ENCODE measurements around the gene KCNN2. TPM values are rescaled to one million over a fixed set of nuclear protein-coding genes. Genes with fewer than 3 reads are reported as not detected.

KCNN2 gene
- total and polyA plus RNA-seq, 3 experiments from 2014 or later: not detected

GRCh38 chr5:114467171-114467570, 105.3 kb downstream of the KCNN2 start:
- Mint-ChIP-seq H3K4me3 (no peak overlapping the region), H3K27me3 (no peaks in the 10 kb centered on the region), H3K36me3 (no peaks in the 10 kb centered on the region), H3K9me3 (peaks cover 0 to 6% (median 0%) of the 10 kb centered on the region in 5 donors), H3K4me1 (no peaks in the 10 kb centered on the region), H3K27ac (no peak overlapping the region)
- H3K27me3 ChIP-seq (ENCODE audit: insufficient read depth, low read length, poor library complexity, severe bottlenecking): no peaks in the 10 kb centered on the region
- H3K9me3 ChIP-seq (ENCODE audit: low read length): no peaks in the 10 kb centered on the region
- no peaks in the 10 kb centered on the region for H3K4me1 ChIP-seq (ENCODE audit: insufficient read depth, low read length)
- CTCF ChIA-PET: no interaction called here
- H3K27ac ChIP-seq (ENCODE audit: low read depth, low read length): no peak overlapping the region
- DNase-seq: no peak
- no peak overlapping the region for H3K4me3 ChIP-seq (ENCODE audit: low read length)
- no peaks in the 10 kb centered on the region for H3K36me3 ChIP-seq (ENCODE audit: insufficient read depth, low read length)
- POLR2A ChIA-PET: no interaction called here

DNA sequence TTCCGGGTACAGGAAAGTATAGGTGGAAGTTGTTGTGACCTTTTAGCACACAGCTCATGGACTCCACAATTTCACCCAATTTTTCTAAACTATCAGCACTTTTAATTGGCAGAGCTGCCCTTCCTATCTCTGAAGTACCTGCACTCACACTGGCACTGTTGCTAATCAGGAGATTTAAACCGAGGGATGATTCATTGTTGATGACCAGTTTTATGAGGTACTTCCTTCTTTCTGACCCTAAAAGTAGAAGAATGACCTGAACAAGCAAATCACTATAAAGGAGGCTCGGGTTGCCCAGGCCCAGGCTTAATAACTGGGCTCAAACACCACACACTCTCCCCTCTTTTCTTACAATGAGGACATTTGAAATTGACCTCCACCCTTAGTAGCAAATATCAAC, 105.9 kb downstream of the KCNN2 start:
- ChIA-PET CTCF (no interaction called here), POLR2A (no interaction called here)
- Histone ChIP-seq H3K27ac (ENCODE audit: low read depth, low read length) (no peak overlapping the region), H3K36me3 (ENCODE audit: insufficient read depth, low read length) (no peaks in the 10 kb centered on the region), H3K4me3 (ENCODE audit: low read length) (no peak overlapping the region), H3K27me3 (ENCODE audit: insufficient read depth, low read length, poor library complexity, severe bottlenecking) (no peaks in the 10 kb centered on the region), H3K9me3 (ENCODE audit: low read length) (no peaks in the 10 kb centered on the region), H3K4me1 (ENCODE audit: insufficient read depth, low read length) (no peaks in the 10 kb centered on the region)
- peaks cover 0 to 3% (median 0%) of the 10 kb centered on the region in 5 donors for H3K9me3 Mint-ChIP-seq
- H3K27me3 Mint-ChIP-seq: no peaks in the 10 kb centered on the region
- H3K4me3 Mint-ChIP-seq: no peak overlapping the region
- DNase-seq: no peak
- no peaks in the 10 kb centered on the region for H3K4me1 Mint-ChIP-seq
- H3K27ac Mint-ChIP-seq: no peak overlapping the region
- H3K36me3 Mint-ChIP-seq: no peaks in the 10 kb centered on the region

GRCh38 chr5:114469372-114469771, 107.5 kb downstream of the KCNN2 start:
- Histone ChIP-seq H3K27me3 (ENCODE audit: insufficient read depth, low read length, poor library complexity, severe bottlenecking) (no peaks in the 10 kb centered on the region), H3K36me3 (ENCODE audit: insufficient read depth, low read length) (no peaks in the 10 kb centered on the region), H3K9me3 (ENCODE audit: low read length) (no peaks in the 10 kb centered on the region), H3K4me3 (ENCODE audit: low read length) (no peak overlapping the region), H3K4me1 (ENCODE audit: insufficient read depth, low read length) (no peaks in the 10 kb centered on the region), H3K27ac (ENCODE audit: low read depth, low read length) (no peak overlapping the region)
- H3K4me3 Mint-ChIP-seq: no peak overlapping the region
- CTCF ChIA-PET: no interaction called here
- H3K4me1 Mint-ChIP-seq: no peaks in the 10 kb centered on the region
- no peaks in the 10 kb centered on the region for H3K36me3 Mint-ChIP-seq
- peaks cover 0 to 3% (median 0%) of the 10 kb centered on the region in 5 donors for H3K9me3 Mint-ChIP-seq
- POLR2A ChIA-PET: no interaction called here
- DNase-seq: no peak
- no peaks in the 10 kb centered on the region for H3K27me3 Mint-ChIP-seq
- no peak overlapping the region for H3K27ac Mint-ChIP-seq

- no peaks in the 10 kb centered on the region for H3K36me3 ChIP-seq (ENCODE audit: insufficient read depth, low read length)
- H3K27ac ChIP-seq (ENCODE audit: low read depth, low read length): no peak overlapping the region
- no peak overlapping the region for H3K4me3 ChIP-seq (ENCODE audit: low read length)
- H3K27ac Mint-ChIP-seq: no peak overlapping the region
- no peaks in the 10 kb centered on the region for H3K4me1 ChIP-seq (ENCODE audit: insufficient read depth, low read length)
- ChIA-PET POLR2A (no interaction called here), CTCF (no interaction called here)
- no peaks in the 10 kb centered on the region for H3K4me1 Mint-ChIP-seq
- no peaks in the 10 kb centered on the region for H3K9me3 ChIP-seq (ENCODE audit: low read length)
- peaks cover 0 to 5% (median 0%) of the 10 kb centered on the region in 5 donors for H3K9me3 Mint-ChIP-seq
- no peak overlapping the region for H3K4me3 Mint-ChIP-seq
- H3K36me3 Mint-ChIP-seq: no peaks in the 10 kb centered on the region
- no peak for DNase-seq
- H3K27me3 Mint-ChIP-seq: no peaks in the 10 kb centered on the region
- no peaks in the 10 kb centered on the region for H3K27me3 ChIP-seq (ENCODE audit: insufficient read depth, low read length, poor library complexity, severe bottlenecking)
These were observed 109.7 kb downstream of the KCNN2 start for GRCh38 chr5:114471529-114471928.

- Histone ChIP-seq H3K36me3 (ENCODE audit: insufficient read depth, low read length) (no peaks in the 10 kb centered on the region), H3K4me1 (ENCODE audit: insufficient read depth, low read length) (no peaks in the 10 kb centered on the region), H3K27me3 (ENCODE audit: insufficient read depth, low read length, poor library complexity, severe bottlenecking) (no peaks in the 10 kb centered on the region), H3K27ac (ENCODE audit: low read depth, low read length) (no peak overlapping the region), H3K9me3 (ENCODE audit: low read length) (no peaks in the 10 kb centered on the region), H3K4me3 (ENCODE audit: low read length) (no peak overlapping the region)
- H3K27ac Mint-ChIP-seq: no peak overlapping the region
- no peaks in the 10 kb centered on the region for H3K27me3 Mint-ChIP-seq
- ChIA-PET CTCF (no interaction called here), POLR2A (no interaction called here)
- peaks cover 6 to 11% (median 9%) of the 10 kb centered on the region in 5 donors for H3K9me3 Mint-ChIP-seq
- H3K4me1 Mint-ChIP-seq: no peaks in the 10 kb centered on the region
- no peaks in the 10 kb centered on the region for H3K36me3 Mint-ChIP-seq
- no peak overlapping the region for H3K4me3 Mint-ChIP-seq
- no peak for DNase-seq
These were observed 111.7 kb downstream of the KCNN2 start for GRCh38 chr5:114473541-114473940.

DNA sequence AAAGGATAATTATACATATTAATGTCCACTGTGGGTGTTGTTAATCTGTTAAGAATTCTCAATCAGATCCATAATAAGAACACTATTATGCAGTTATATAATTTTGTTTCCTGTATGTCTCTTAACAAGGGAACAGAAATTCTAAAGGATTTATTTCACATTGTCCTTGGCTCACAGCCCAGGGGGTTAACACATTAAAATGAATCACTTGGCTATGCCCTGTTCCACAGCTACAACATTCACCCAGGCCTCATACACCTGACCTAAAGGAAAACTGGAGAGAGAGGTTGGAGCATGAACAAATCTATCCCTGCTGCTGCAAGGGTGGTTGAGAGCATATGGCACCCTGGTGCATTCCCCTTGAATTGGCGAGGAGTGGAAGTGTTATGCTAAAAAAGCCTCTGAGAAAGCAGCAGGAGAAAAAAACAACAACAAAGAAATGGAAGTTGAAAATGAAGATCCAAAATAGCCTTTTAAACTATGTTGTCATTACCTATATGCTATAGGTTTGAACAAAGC, 116.0 kb downstream of the KCNN2 start:
- Histone ChIP-seq H3K4me3 (ENCODE audit: low read length) (no peak overlapping the region), H3K9me3 (ENCODE audit: low read length) (no peaks in the 10 kb centered on the region), H3K27ac (ENCODE audit: low read depth, low read length) (no peak overlapping the region), H3K27me3 (ENCODE audit: insufficient read depth, low read length, poor library complexity, severe bottlenecking) (no peaks in the 10 kb centered on the region), H3K36me3 (ENCODE audit: insufficient read depth, low read length) (no peaks in the 10 kb centered on the region), H3K4me1 (ENCODE audit: insufficient read depth, low read length) (no peaks in the 10 kb centered on the region)
- Mint-ChIP-seq H3K27me3 (no peaks in the 10 kb centered on the region), H3K36me3 (no peaks in the 10 kb centered on the region), H3K4me1 (no peaks in the 10 kb centered on the region), H3K4me3 (no peak overlapping the region), H3K9me3 (peaks cover 13 to 27% (median 16%) of the 10 kb centered on the region in 5 donors), H3K27ac (no peak overlapping the region)
- ChIA-PET CTCF (no interaction called here), POLR2A (no interaction called here)
- DNase-seq: no peak

DNA sequence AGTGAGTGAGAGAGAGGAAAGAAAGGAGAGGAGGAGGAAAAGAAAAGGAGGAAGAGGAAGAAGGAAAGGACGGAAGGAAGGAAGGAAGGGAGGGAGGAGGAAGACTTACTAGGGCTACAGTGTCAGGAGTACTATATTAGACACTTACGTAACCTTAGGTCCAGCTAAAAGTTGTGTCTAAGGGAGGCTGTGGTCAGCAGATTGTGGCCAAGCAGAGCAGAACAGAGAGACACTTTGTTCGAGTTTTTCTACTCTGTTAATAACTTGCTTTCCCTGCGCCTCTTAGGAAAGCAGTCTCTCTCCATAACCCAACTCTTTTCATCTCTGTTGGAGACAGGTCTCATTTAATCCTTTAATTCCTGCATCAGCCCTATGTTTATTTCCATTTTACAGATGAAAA, 138.9 kb downstream of the KCNN2 start:
- POLR2A ChIA-PET: no interaction called here
- Mint-ChIP-seq H3K4me3 (no peak overlapping the region), H3K27me3 (peaks cover 0 to 2% of the 10 kb centered on the region in 2 donors), H3K36me3 (no peaks in the 10 kb centered on the region), H3K4me1 (no peaks in the 10 kb centered on the region), H3K27ac (no peak overlapping the region), H3K9me3 (peaks cover 0 to 4% (median 2%) of the 10 kb centered on the region in 5 donors)
- no peaks in the 10 kb centered on the region for H3K9me3 ChIP-seq (ENCODE audit: low read length)
- H3K27ac ChIP-seq (ENCODE audit: low read depth, low read length): no peak overlapping the region
- CTCF ChIA-PET: no interaction called here
- no peaks in the 10 kb centered on the region for H3K27me3 ChIP-seq (ENCODE audit: insufficient read depth, low read length, poor library complexity, severe bottlenecking)
- no peak overlapping the region for H3K4me3 ChIP-seq (ENCODE audit: low read length)
- H3K36me3 ChIP-seq (ENCODE audit: insufficient read depth, low read length): no peaks in the 10 kb centered on the region
- DNase-seq: no peak
- no peaks in the 10 kb centered on the region for H3K4me1 ChIP-seq (ENCODE audit: insufficient read depth, low read length)

DNA sequence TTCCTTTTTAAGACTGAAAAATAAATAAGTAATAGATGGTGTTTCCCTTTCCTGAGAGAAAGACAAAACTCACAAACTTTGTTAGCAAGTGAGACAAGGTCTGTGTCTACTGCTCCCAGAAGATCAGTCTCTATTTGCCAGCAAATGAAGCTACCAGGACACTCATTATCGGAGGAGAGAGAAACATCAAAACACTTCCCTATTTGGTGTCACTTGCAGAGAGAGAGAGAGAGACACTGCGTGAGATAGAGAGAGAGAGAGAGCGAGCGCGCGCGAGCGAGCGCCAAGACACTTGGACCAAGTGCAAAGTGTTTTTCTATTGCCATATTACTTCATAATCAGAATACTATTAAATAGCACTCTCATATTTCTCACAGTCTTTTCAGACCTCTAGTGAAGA, 142.7 kb downstream of the KCNN2 start:
- CTCF ChIA-PET: no interaction called here
- H3K9me3 Mint-ChIP-seq: peaks cover 0 to 4% (median 2%) of the 10 kb centered on the region in 5 donors
- H3K4me1 ChIP-seq (ENCODE audit: insufficient read depth, low read length): no peaks in the 10 kb centered on the region
- DNase-seq: no peak
- H3K36me3 ChIP-seq (ENCODE audit: insufficient read depth, low read length): no peaks in the 10 kb centered on the region
- no peaks in the 10 kb centered on the region for H3K4me1 Mint-ChIP-seq
- H3K27me3 Mint-ChIP-seq: peaks cover 0 to 2% of the 10 kb centered on the region in 2 donors
- no peaks in the 10 kb centered on the region for H3K9me3 ChIP-seq (ENCODE audit: low read length)
- no peak overlapping the region for H3K4me3 Mint-ChIP-seq
- no peak overlapping the region for H3K27ac Mint-ChIP-seq
- POLR2A ChIA-PET: no interaction called here
- H3K36me3 Mint-ChIP-seq: no peaks in the 10 kb centered on the region
- H3K27me3 ChIP-seq (ENCODE audit: insufficient read depth, low read length, poor library complexity, severe bottlenecking): no peaks in the 10 kb centered on the region
- H3K27ac ChIP-seq (ENCODE audit: low read depth, low read length): no peak overlapping the region
- no peak overlapping the region for H3K4me3 ChIP-seq (ENCODE audit: low read length)

DNA sequence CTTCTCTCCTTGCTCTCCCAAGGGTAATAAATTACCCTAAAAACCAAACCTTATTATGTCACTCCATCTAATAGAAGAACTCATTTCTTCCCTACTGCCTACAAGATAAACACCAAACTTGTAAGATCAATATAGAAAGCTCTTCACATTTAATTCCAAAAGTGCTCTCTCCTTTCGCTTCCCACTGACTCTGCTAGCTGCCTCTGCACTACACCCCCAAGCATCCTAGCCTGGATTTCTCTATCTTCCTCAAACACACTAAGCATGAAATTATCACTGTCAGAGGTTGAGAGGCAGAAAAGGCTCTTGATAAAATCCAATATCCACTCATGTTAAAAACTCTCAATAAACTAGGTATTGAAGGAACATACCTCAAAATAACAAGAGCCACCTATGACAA, 162.4 kb downstream of the KCNN2 start:
- ChIA-PET CTCF (no interaction called here), POLR2A (no interaction called here)
- Histone ChIP-seq H3K36me3 (ENCODE audit: insufficient read depth, low read length) (no peaks in the 10 kb centered on the region), H3K27ac (ENCODE audit: low read depth, low read length) (no peak overlapping the region), H3K4me1 (ENCODE audit: insufficient read depth, low read length) (no peaks in the 10 kb centered on the region), H3K9me3 (ENCODE audit: low read length) (no peaks in the 10 kb centered on the region), H3K4me3 (ENCODE audit: low read length) (no peak overlapping the region), H3K27me3 (ENCODE audit: insufficient read depth, low read length, poor library complexity, severe bottlenecking) (no peaks in the 10 kb centered on the region)
- Mint-ChIP-seq H3K27me3 (no peaks in the 10 kb centered on the region), H3K36me3 (no peaks in the 10 kb centered on the region), H3K9me3 (peaks cover 0 to 8% (median 2%) of the 10 kb centered on the region in 5 donors), H3K4me3 (no peak overlapping the region), H3K4me1 (no peaks in the 10 kb centered on the region), H3K27ac (no peak overlapping the region)
- DNase-seq: no peak

All from CD8-positive, alpha-beta memory T cell (primary cell).